A673 (cell line): ENCODE results near the gene SLC34A2.

Experiments used
- CTCF ChIP-seq: fragments of 300-800, 200-600 bp; sonication (generic); conservative IDR thresholded peaks from 2 replicates; pipeline ENCODE4 v1.5.1; 2017; ENCODE audit warnings: low read depth, mild to moderate bottlenecking, antibody characterized with exemption, low read length, moderate library complexity, mixed read lengths
- EZH2 ChIP-seq: fragments of 200-600 bp; sonication (generic); IDR thresholded peaks from 2 replicates; pipeline ENCODE4 v1.6.1; 2017; ENCODE audit warnings: borderline replicate concordance, low read depth, mild to moderate bottlenecking, mixed read lengths, antibody characterized with exemption, low read length; ENCODE audit not compliant: poor library complexity, severe bottlenecking

GRCh38 chr4:25621027-25621930 is 34.4 kb upstream of the SLC34A2 start:
- TF ChIP-seq CTCF: no peak
- TF ChIP-seq EZH2: no peak
